Chondrocyte (in vitro differentiated cells): ENCODE results near the gene ZNF804A. TPM values are rescaled to one million over a fixed set of nuclear protein-coding genes. Genes with fewer than 3 reads are reported as not detected.

Experiments used
- DNase-seq: peaks from one replicate; pipeline ENCODE4 v3.0.0; 2021; ENCODE audit warnings: mixed read lengths, low spot score
- H3K27ac Mint-ChIP-seq: one replicate; pipeline ENCODE4 v1.8.0; 2021; ENCODE audit warnings: mild to moderate bottlenecking, moderate library complexity, mixed read lengths; ENCODE audit not compliant: unreplicated experiment
- H3K27me3 Mint-ChIP-seq: 2 replicates; pipeline ENCODE4 v1.8.0; 2021; ENCODE audit warnings: low read depth, mixed read lengths
- H3K36me3 Mint-ChIP-seq: 2 replicates; pipeline ENCODE4 v1.8.0; 2021; ENCODE audit warnings: low read depth, mixed read lengths
- H3K4me1 Mint-ChIP-seq: 2 replicates; pipeline ENCODE4 v1.8.0; 2021; ENCODE audit warnings: low read depth, mild to moderate bottlenecking, mixed read lengths
- H3K4me3 Mint-ChIP-seq: one replicate; pipeline ENCODE4 v1.8.0; 2021; ENCODE audit warnings: mild to moderate bottlenecking, moderate library complexity, mixed read lengths; ENCODE audit not compliant: unreplicated experiment
- H3K9me3 Mint-ChIP-seq: 2 replicates; pipeline ENCODE4 v1.8.0; 2021; ENCODE audit warnings: low read depth, mixed read lengths
- CTCF ChIP-seq: fragments of 200-600 bp; sonication (generic); IDR thresholded peaks from 2 replicates; pipeline ENCODE4 v1.5.0; 2021; ENCODE audit warnings: antibody characterized with exemption, mild to moderate bottlenecking, moderate library complexity
- total RNA-seq: library from RNA; stranded (reverse); gene quantifications from 3 replicates; pipeline ENCODE4 v1.2.1, GENCODE V29; 2021

ZNF804A gene
- total RNA-seq, 1 donor from 2014 or later: not detected

GRCh38 chr2:184589261-184589660 is 9.1 kb upstream of the ZNF804A start:
- Mint-ChIP-seq H3K27me3 (peaks cover 10% of the 10 kb centered on the region), H3K4me3 (no peak overlapping the region), H3K4me1 (no peaks in the 10 kb centered on the region), H3K9me3 (no peaks in the 10 kb centered on the region), H3K36me3 (no peaks in the 10 kb centered on the region), H3K27ac (no peak overlapping the region)
- no peak for DNase-seq
- TF ChIP-seq CTCF: no peak

- H3K27ac Mint-ChIP-seq: no peak overlapping the region
- DNase-seq: no peak
- peaks cover 2% of the 10 kb centered on the region for H3K36me3 Mint-ChIP-seq
- no peak for TF ChIP-seq CTCF
- peaks cover 16% of the 10 kb centered on the region for H3K4me1 Mint-ChIP-seq
- no peak overlapping the region for H3K4me3 Mint-ChIP-seq
- no peaks in the 10 kb centered on the region for H3K9me3 Mint-ChIP-seq
- peaks cover 58% of the 10 kb centered on the region for H3K27me3 Mint-ChIP-seq
These were observed 1.4 kb upstream of the ZNF804A start for GRCh38 chr2:184596819-184597411.

- Mint-ChIP-seq H3K4me3 (peak overlapping the region; percentile 62), H3K27me3 (peaks cover 56% of the 10 kb centered on the region), H3K36me3 (peaks cover 2% of the 10 kb centered on the region), H3K4me1 (peaks cover 16% of the 10 kb centered on the region), H3K9me3 (no peaks in the 10 kb centered on the region), H3K27ac (no peak overlapping the region)
- no peak for DNase-seq
- TF ChIP-seq CTCF: no peak
These were observed 748 bp upstream of the ZNF804A start for GRCh38 chr2:184597571-184597991.

- Mint-ChIP-seq H3K4me1 (peaks cover 16% of the 10 kb centered on the region), H3K27ac (no peak overlapping the region), H3K36me3 (peaks cover 2% of the 10 kb centered on the region), H3K27me3 (peaks cover 52% of the 10 kb centered on the region), H3K9me3 (no peaks in the 10 kb centered on the region), H3K4me3 (peak overlapping the region; percentile 62)
- TF ChIP-seq CTCF: no peak
- DNase-seq: no peak
These were observed 370 bp upstream of the ZNF804A start for GRCh38 chr2:184598002-184598315.

GRCh38 chr2:184599054-184599871 is 934 bp downstream of the ZNF804A start:
- no peak for TF ChIP-seq CTCF
- Mint-ChIP-seq H3K27me3 (peaks cover 48% of the 10 kb centered on the region), H3K4me1 (peaks cover 16% of the 10 kb centered on the region), H3K9me3 (no peaks in the 10 kb centered on the region), H3K4me3 (peak overlapping the region; percentile 62), H3K27ac (no peak overlapping the region), H3K36me3 (peaks cover 2% of the 10 kb centered on the region)
- no peak for DNase-seq
